ENCODE measurements around the gene CD86. TPM values are rescaled to one million over a fixed set of nuclear protein-coding genes. Genes with fewer than 3 reads are reported as not detected.

Gene CD86
- total RNA-seq, 1 donor from 2014 or later, result not detected

GRCh38 chr3:122067588-122068240, 12.6 kb downstream of the CD86 start:
- DNase-seq (ENCODE audit: low spot score in 2 of 2), result no peak
- Histone ChIP-seq H3K9me3 (no peaks in the 10 kb centered on the region), H3K27ac (no peak overlapping the region), H3K36me3 (no peaks in the 10 kb centered on the region), H3K4me3 (no peak overlapping the region), H3K4me1 (no peaks in the 10 kb centered on the region), H3K27me3 (no peaks in the 10 kb centered on the region)
- intact Hi-C loops (cut with DNase I), result no loop called here
- TF ChIP-seq CTCF (IDR thresholded peaks at IDR 0.05), result no peak

- peak; percentile 35 to 77 for DNase-seq (ENCODE audit: low spot score in 2 of 2)
- Histone ChIP-seq H3K4me3 (no peak overlapping the region), H3K27me3 (no peaks in the 10 kb centered on the region), H3K27ac (no peak overlapping the region), H3K36me3 (no peaks in the 10 kb centered on the region), H3K9me3 (no peaks in the 10 kb centered on the region), H3K4me1 (no peaks in the 10 kb centered on the region)
- intact Hi-C loops (cut with DNase I), result no loop called here
- TF ChIP-seq CTCF (IDR thresholded peaks at IDR 0.05), result no peak
Observed at GRCh38 chr3:122074621-122075265, 19.6 kb downstream of the CD86 start.

- Histone ChIP-seq H3K9me3 (no peaks in the 10 kb centered on the region), H3K4me1 (no peaks in the 10 kb centered on the region), H3K36me3 (no peaks in the 10 kb centered on the region), H3K27me3 (no peaks in the 10 kb centered on the region), H3K4me3 (no peak overlapping the region), H3K27ac (no peak overlapping the region)
- no peak for TF ChIP-seq CTCF (IDR thresholded peaks at IDR 0.05)
- DNase-seq (ENCODE audit: low spot score in 2 of 2), result no peak
- intact Hi-C loops (cut with DNase I), result no loop called here
Observed at GRCh38 chr3:122076491-122077292, 21.5 kb downstream of the CD86 start.

- no peak for DNase-seq (ENCODE audit: low spot score in 2 of 2)
- Histone ChIP-seq H3K27ac (no peak overlapping the region), H3K36me3 (no peaks in the 10 kb centered on the region), H3K27me3 (no peaks in the 10 kb centered on the region), H3K4me3 (no peak overlapping the region), H3K9me3 (no peaks in the 10 kb centered on the region), H3K4me1 (no peaks in the 10 kb centered on the region)
- no peak for TF ChIP-seq CTCF (IDR thresholded peaks at IDR 0.05)
- intact Hi-C loops (cut with DNase I), result no loop called here
Observed at GRCh38 chr3:122077293-122078234, 22.4 kb downstream of the CD86 start.

GRCh38 chr3:122078235-122078935, 23.2 kb downstream of the CD86 start:
- no peak for DNase-seq (ENCODE audit: low spot score in 2 of 2)
- intact Hi-C loops (cut with DNase I), result no loop called here
- no peaks in the 10 kb centered on the region for H3K9me3 ChIP-seq
- no peak for TF ChIP-seq CTCF (IDR thresholded peaks at IDR 0.05)
- H3K4me1 ChIP-seq, result no peaks in the 10 kb centered on the region
- no peaks in the 10 kb centered on the region for H3K36me3 ChIP-seq
- no peak overlapping the region for H3K4me3 ChIP-seq
- H3K27me3 ChIP-seq, result no peaks in the 10 kb centered on the region
- no peak overlapping the region for H3K27ac ChIP-seq

Measured in ascending aorta (tissue), 2 donors.